Tibial nerve (tissue), 4 donors: ENCODE measurements around the gene CNTN5. TPM values are rescaled to one million over a fixed set of nuclear protein-coding genes. Genes with fewer than 3 reads are reported as not detected.

Experiments
- DNase-seq, 2 donors: peaks; one replicate each; pipeline ENCODE4 v3.0.0-alpha.2; 2019; ENCODE audit warnings: low spot score in 2 of 2
- H3K27ac ChIP-seq, 4 donors: fragments of 200-600 bp; sonication (generic) in 3 of 4; one replicate each; pipeline ENCODE4 v1.5.1; 2017 to 2019; ENCODE audit warnings: mild to moderate bottlenecking in 1 of 4
- H3K27me3 ChIP-seq, 2 donors: fragments of 200-600 bp; sonication (generic) in 1 of 2; one replicate each; pipeline versions ENCODE4 v1.5.1 to v1.6.0; 2017 to 2019
- H3K36me3 ChIP-seq, 3 donors: fragments of 200-600 bp; sonication (generic); one replicate each; pipeline ENCODE4 v1.5.1; 2018 to 2019
- H3K4me1 ChIP-seq, 4 donors: fragments of 200-600 bp; sonication (generic) in 3 of 4; one replicate each; pipeline ENCODE4 v1.5.1; 2017 to 2019
- H3K4me3 ChIP-seq, 4 donors: fragments of 200-600 bp; sonication (generic) in 3 of 4; one replicate each; pipeline ENCODE4 v1.5.1; 2017 to 2019; ENCODE audit warnings: mild to moderate bottlenecking in 1 of 4, moderate library complexity in 1 of 4
- H3K9me3 ChIP-seq, 4 donors: fragments of 200-600 bp; sonication (generic) in 3 of 4; one replicate each; pipeline ENCODE4 v1.5.1; 2017 to 2019
- CTCF ChIP-seq, 5 experiments: fragments of 200-600 bp in 3 of 5; fragments of 450-650 bp in 2 of 5; sonication (generic) in 3 of 5; IDR thresholded peaks; one replicate each; pipeline ENCODE4 v1.5.1; 2016 to 2019; ENCODE audit warnings: antibody characterized with exemption in 5 of 5, mild to moderate bottlenecking in 3 of 5, moderate library complexity in 2 of 5
- EP300 ChIP-seq, 2 donors: sonication (generic); formaldehyde crosslinking; IDR thresholded peaks; one replicate each; pipeline ENCODE4 v1.6.1; 2017; ENCODE audit warnings: antibody characterized with exemption in 2 of 2, mild to moderate bottlenecking in 1 of 2
- POLR2A ChIP-seq, 2 donors: fragments of 450-650 bp; IDR thresholded peaks; one replicate each; pipeline ENCODE4 v1.6.1; 2017; ENCODE audit warnings: antibody characterized with exemption in 2 of 2, mild to moderate bottlenecking in 2 of 2, moderate library complexity in 2 of 2
- WGBS, 2 donors: methylation state at CpG; one replicate each; pipeline ENCODE4 v1.1.5; 2018; 5-methylcytosine and 5-hydroxymethylcytosine counted together
- total RNA-seq, 4 donors: library from RNA; depleted of rRNA; stranded (reverse); fragments of >200 nt; gene quantifications; one replicate each; pipeline ENCODE4 v1.1.0, GENCODE V29; 2016

Gene CNTN5
- total RNA-seq, 4 donors from 2014 or later, result under 0.01 to 0.22 TPM; not detected in 2

- no peak for DNase-seq
- no peaks in the 10 kb centered on the region for H3K36me3 ChIP-seq
- H3K4me1 ChIP-seq, result no peaks in the 10 kb centered on the region
- H3K27ac ChIP-seq, result no peak overlapping the region
- WGBS, 2 donors, result 89 to 94% methylated on average over 3 of the region's 3 CpGs
- no peak overlapping the region for H3K4me3 ChIP-seq
- H3K9me3 ChIP-seq, result no peaks in the 10 kb centered on the region
- TF ChIP-seq CTCF (IDR thresholded peaks at IDR 0.05), result no peak
- no peaks in the 10 kb centered on the region for H3K27me3 ChIP-seq
Measured at GRCh38 chr11:99432677-99433076, 411.9 kb downstream of the CNTN5 start.

- no peak overlapping the region for H3K4me3 ChIP-seq
- H3K9me3 ChIP-seq, result no peaks in the 10 kb centered on the region
- H3K4me1 ChIP-seq, result no peaks in the 10 kb centered on the region
- no peak for TF ChIP-seq POLR2A (IDR thresholded peaks at IDR 0.05)
- no peak for TF ChIP-seq CTCF (IDR thresholded peaks at IDR 0.05)
- TF ChIP-seq EP300 (IDR thresholded peaks at IDR 0.05), result no peak
- 64 to 67% methylated on average over 3 of the region's 3 CpGs for WGBS, 2 donors
- no peak overlapping the region for H3K27ac ChIP-seq
- H3K27me3 ChIP-seq, result no peaks in the 10 kb centered on the region
- DNase-seq, result no peak
- H3K36me3 ChIP-seq, result no peaks in the 10 kb centered on the region
Measured at GRCh38 chr11:99443276-99443675, 422.5 kb downstream of the CNTN5 start.

- 90% methylated on average over 1 of the region's 1 CpG for WGBS, 2 donors
- TF ChIP-seq CTCF (IDR thresholded peaks at IDR 0.05), result no peak
- no peak for TF ChIP-seq POLR2A (IDR thresholded peaks at IDR 0.05)
- no peak for TF ChIP-seq EP300 (IDR thresholded peaks at IDR 0.05)
Measured at GRCh38 chr11:99446400-99446799, 425.7 kb downstream of the CNTN5 start.

GRCh38 chr11:99449345-99449744 lies 428.6 kb downstream of the CNTN5 start:
- no peak for TF ChIP-seq EP300 (IDR thresholded peaks at IDR 0.05)
- no peak for TF ChIP-seq POLR2A (IDR thresholded peaks at IDR 0.05)
- TF ChIP-seq CTCF (IDR thresholded peaks at IDR 0.05), result no peak
- Histone ChIP-seq H3K4me3 (no peak overlapping the region), H3K27me3 (no peaks in the 10 kb centered on the region), H3K36me3 (no peaks in the 10 kb centered on the region), H3K4me1 (no peaks in the 10 kb centered on the region), H3K9me3 (no peaks in the 10 kb centered on the region), H3K27ac (no peak overlapping the region)
- DNase-seq, result no peak

More at GRCh38 chr11:99446400-99446799, 425.7 kb downstream of the CNTN5 start:
- no peaks in the 10 kb centered on the region for H3K9me3 ChIP-seq
- H3K4me1 ChIP-seq, result no peaks in the 10 kb centered on the region
- no peaks in the 10 kb centered on the region for H3K36me3 ChIP-seq
- no peak for DNase-seq
- no peak overlapping the region for H3K4me3 ChIP-seq
- no peak overlapping the region for H3K27ac ChIP-seq
- H3K27me3 ChIP-seq, result no peaks in the 10 kb centered on the region

GRCh38 chr11:99452075-99452474 lies 431.3 kb downstream of the CNTN5 start:
- Histone ChIP-seq H3K36me3 (no peaks in the 10 kb centered on the region), H3K4me3 (no peak overlapping the region), H3K4me1 (no peaks in the 10 kb centered on the region), H3K27ac (no peak overlapping the region), H3K9me3 (no peaks in the 10 kb centered on the region), H3K27me3 (no peaks in the 10 kb centered on the region)
- DNase-seq, result no peak
- TF ChIP-seq CTCF (IDR thresholded peaks at IDR 0.05) (no peak), EP300 (IDR thresholded peaks at IDR 0.05) (no peak), POLR2A (IDR thresholded peaks at IDR 0.05) (no peak)
- 85 to 88% methylated on average over 5 of the region's 5 CpGs for WGBS, 2 donors
